MM.1S (cell line): ENCODE results near the gene CDYL.

Experiments
- DNase-seq: peaks from one replicate; pipeline ENCODE4 v3.0.0-alpha.2; 2015
- H2AFZ ChIP-seq: fragments of 300-600 bp; sonication (generic); 2 replicates; pipeline ENCODE4 v1.6.0; 2016; ENCODE audit warnings: antibody characterized with exemption, low read length
- H3F3A ChIP-seq: fragments of 300-600 bp; sonication (generic); 2 replicates; pipeline ENCODE4 v1.6.1; 2016; ENCODE audit warnings: mild to moderate bottlenecking, antibody characterized with exemption, low read length, moderate library complexity, mixed read lengths; ENCODE audit not compliant: insufficient read depth
- H3K27ac ChIP-seq: fragments of 300-600 bp; sonication (generic); 2 replicates; pipeline ENCODE4 v1.5.1; 2016; ENCODE audit warnings: mild to moderate bottlenecking, low read length
- H3K27me3 ChIP-seq: fragments of 300-600 bp; sonication (generic); replicated peaks from 2 replicates; pipeline ENCODE4 v1.6.0; 2016; ENCODE audit warnings: low read length; ENCODE audit not compliant: insufficient read depth
- H3K36me3 ChIP-seq: fragments of 300-600 bp; sonication (generic); replicated peaks from 2 replicates; pipeline ENCODE4 v1.6.1; 2016; ENCODE audit warnings: mild to moderate bottlenecking, low read length, mixed read lengths; ENCODE audit not compliant: insufficient read depth
- H3K4me1 ChIP-seq: fragments of 300-600 bp; sonication (generic); 2 replicates; pipeline ENCODE4 v1.6.1; 2016; ENCODE audit warnings: low read length, mixed read lengths
- H3K4me2 ChIP-seq: fragments of 300-600 bp; sonication (generic); 2 replicates; pipeline ENCODE4 v1.6.0; 2016; ENCODE audit warnings: low read depth, low read length
- H3K4me3 ChIP-seq: fragments of 300-600 bp; sonication (generic); 2 replicates; pipeline ENCODE4 v1.5.1; 2016; ENCODE audit warnings: low read length, mixed read lengths
- H3K79me2 ChIP-seq: fragments of 300-600 bp; sonication (generic); 2 replicates; pipeline ENCODE4 v1.6.1; 2016; ENCODE audit warnings: mixed run types, low read length, mixed read lengths
- H3K9ac ChIP-seq: fragments of 300-600 bp; sonication (generic); 2 replicates; pipeline ENCODE4 v1.6.1; 2016; ENCODE audit warnings: low read length, mixed read lengths
- H3K9me2 ChIP-seq: fragments of 300-600 bp; sonication (generic); replicated peaks from 2 replicates; pipeline ENCODE4 v1.6.1; 2016; ENCODE audit warnings: mild to moderate bottlenecking, low read length, mixed read lengths; ENCODE audit not compliant: insufficient read depth
- H3K9me3 ChIP-seq: fragments of 300-600 bp; sonication (generic); replicated peaks from 2 replicates; pipeline ENCODE4 v1.6.1; 2016; ENCODE audit warnings: mild to moderate bottlenecking, low read length, mixed read lengths; ENCODE audit not compliant: insufficient read depth
- H4K20me1 ChIP-seq: fragments of 300-600 bp; sonication (generic); 2 replicates; pipeline ENCODE4 v1.6.1; 2016; ENCODE audit warnings: mild to moderate bottlenecking, low read length, moderate library complexity, mixed read lengths; ENCODE audit not compliant: insufficient read depth
- EZH2 ChIP-seq: fragments of 300-600 bp; sonication (generic); optimal IDR thresholded peaks from 2 replicates; pipeline ENCODE3; 2017; ENCODE audit warnings: low read depth, mild to moderate bottlenecking, antibody characterized with exemption, low read length, mixed read lengths
- EZH2phosphoT487 ChIP-seq: fragments of 300-600 bp; sonication (generic); IDR thresholded peaks from 2 replicates; pipeline ENCODE4 v1.6.1; 2018; ENCODE audit warnings: antibody characterized with exemption, low read length
- TF ChIP-seq, protein P1 (sequence below): fragments of 300-600 bp; sonication (generic); IDR thresholded peaks from 2 replicates; pipeline ENCODE4 v1.5.1; 2016; ENCODE audit warnings: antibody characterized with exemption, low read length, mixed read lengths

Gene CDYL

DNA sequence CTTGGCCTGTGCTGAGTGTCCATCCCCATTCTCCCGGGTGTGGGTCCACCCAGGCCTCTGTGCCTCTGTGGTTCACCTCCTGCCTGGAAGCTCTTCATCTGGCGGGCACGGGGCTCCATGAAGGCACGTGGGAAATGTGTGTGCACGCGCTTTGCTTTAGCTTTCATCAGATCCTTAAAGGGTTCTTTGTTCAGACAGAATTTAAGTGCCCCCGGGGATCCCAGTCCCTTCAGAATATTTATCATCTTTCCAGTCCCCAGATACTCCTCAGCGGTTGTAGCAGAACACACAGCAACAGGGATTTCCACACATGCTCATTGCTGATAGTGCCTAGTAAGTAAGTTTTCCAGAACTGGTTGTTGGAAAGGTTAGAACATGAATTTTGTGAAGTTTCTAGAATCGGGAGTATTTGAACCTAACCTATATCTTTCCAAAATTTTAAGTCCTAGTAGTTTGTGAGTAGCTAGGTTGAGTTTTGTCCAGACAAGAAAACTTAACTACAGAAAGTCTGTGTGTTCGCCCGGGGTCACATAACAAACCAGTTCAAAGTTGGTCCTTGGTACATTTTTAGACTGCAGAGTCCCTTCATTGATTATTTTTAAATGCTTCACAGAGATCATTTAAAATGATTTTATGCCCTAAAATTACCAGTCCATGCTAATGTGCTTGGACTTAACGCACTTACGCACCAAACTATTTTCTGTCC is 159.9 kb downstream of the CDYL start:
- no peaks in the 10 kb centered on the region for H4K20me1 ChIP-seq
- peaks cover 13% of the 10 kb centered on the region for H3F3A ChIP-seq
- H3K9ac ChIP-seq, result no peak overlapping the region
- H3K9me2 ChIP-seq, result no peaks in the 10 kb centered on the region
- peaks cover 36% of the 10 kb centered on the region for H3K4me1 ChIP-seq
- no peaks in the 10 kb centered on the region for H3K36me3 ChIP-seq
- TF ChIP-seq, protein P1, sequence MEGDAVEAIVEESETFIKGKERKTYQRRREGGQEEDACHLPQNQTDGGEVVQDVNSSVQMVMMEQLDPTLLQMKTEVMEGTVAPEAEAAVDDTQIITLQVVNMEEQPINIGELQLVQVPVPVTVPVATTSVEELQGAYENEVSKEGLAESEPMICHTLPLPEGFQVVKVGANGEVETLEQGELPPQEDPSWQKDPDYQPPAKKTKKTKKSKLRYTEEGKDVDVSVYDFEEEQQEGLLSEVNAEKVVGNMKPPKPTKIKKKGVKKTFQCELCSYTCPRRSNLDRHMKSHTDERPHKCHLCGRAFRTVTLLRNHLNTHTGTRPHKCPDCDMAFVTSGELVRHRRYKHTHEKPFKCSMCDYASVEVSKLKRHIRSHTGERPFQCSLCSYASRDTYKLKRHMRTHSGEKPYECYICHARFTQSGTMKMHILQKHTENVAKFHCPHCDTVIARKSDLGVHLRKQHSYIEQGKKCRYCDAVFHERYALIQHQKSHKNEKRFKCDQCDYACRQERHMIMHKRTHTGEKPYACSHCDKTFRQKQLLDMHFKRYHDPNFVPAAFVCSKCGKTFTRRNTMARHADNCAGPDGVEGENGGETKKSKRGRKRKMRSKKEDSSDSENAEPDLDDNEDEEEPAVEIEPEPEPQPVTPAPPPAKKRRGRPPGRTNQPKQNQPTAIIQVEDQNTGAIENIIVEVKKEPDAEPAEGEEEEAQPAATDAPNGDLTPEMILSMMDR, result no peak
- TF ChIP-seq EZH2 (no peak), EZH2phosphoT487 (no peak)
- H3K79me2 ChIP-seq, result peaks cover 72% of the 10 kb centered on the region
- no peaks in the 10 kb centered on the region for H3K9me3 ChIP-seq
- H3K4me2 ChIP-seq, result no peak overlapping the region
- no peak overlapping the region for H3K4me3 ChIP-seq
- H2AFZ ChIP-seq, result no peak overlapping the region
- H3K27ac ChIP-seq, result no peak overlapping the region
- no peaks in the 10 kb centered on the region for H3K27me3 ChIP-seq
- DNase-seq, result no peak

DNA sequence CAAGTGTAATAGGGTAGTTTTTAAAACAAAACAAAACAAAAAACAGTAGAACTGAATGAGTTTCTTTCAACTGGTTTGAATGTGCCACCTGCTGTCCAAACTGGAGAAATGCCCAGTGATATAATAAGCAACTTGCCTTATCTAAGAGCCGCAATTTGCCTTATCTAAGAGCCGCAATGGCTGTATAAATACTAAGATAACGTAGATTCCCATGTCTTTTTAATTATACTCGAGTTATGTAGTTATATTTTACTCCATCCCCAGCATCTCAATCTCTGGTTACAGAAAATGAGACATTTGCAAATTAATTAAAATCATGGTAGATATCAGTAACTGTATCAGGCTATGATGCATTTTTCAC is 160.5 kb downstream of the CDYL start:
- H3K4me2 ChIP-seq, result no peak overlapping the region
- peaks cover 42% of the 10 kb centered on the region for H3K4me1 ChIP-seq
- H4K20me1 ChIP-seq, result no peaks in the 10 kb centered on the region

DNA sequence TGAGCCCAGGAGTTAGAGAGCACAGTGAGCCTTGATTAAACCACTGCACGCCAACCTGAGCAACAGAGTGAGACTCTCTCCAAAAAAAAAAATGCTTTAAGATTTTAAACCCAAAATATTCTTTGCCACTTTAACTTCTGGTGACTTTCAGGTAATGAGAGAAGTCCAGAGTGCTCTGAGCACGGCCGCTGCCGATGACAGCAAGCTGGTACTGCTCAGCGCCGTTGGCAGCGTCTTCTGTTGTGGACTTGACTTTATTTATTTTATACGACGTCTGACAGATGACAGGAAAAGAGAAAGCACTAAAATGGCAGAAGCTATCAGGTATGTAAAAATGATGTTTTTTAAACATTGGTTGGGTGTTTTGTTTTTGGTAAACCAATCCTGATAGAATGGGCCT is 161.2 kb downstream of the CDYL start:
- Histone ChIP-seq H3K4me1 (peaks cover 49% of the 10 kb centered on the region), H3K27me3 (no peaks in the 10 kb centered on the region)

More for the DNA sequence above, 160.5 kb downstream of the CDYL start:
- no peak overlapping the region for H2AFZ ChIP-seq
- H3K4me3 ChIP-seq, result no peak overlapping the region
- H3K9me2 ChIP-seq, result no peaks in the 10 kb centered on the region
- peak; percentile 52 for DNase-seq
- H3K27me3 ChIP-seq, result no peaks in the 10 kb centered on the region
- H3K9ac ChIP-seq, result no peak overlapping the region
- H3K79me2 ChIP-seq, result peaks cover 70% of the 10 kb centered on the region
- H3K27ac ChIP-seq, result no peak overlapping the region
- no peak for TF ChIP-seq EZH2
- TF ChIP-seq, protein P1, result peak; percentile 64
- no peak for TF ChIP-seq EZH2phosphoT487
- H3K9me3 ChIP-seq, result no peaks in the 10 kb centered on the region
- no peaks in the 10 kb centered on the region for H3K36me3 ChIP-seq
- H3F3A ChIP-seq, result peaks cover 18% of the 10 kb centered on the region

More for the DNA sequence above, 161.2 kb downstream of the CDYL start:
- Histone ChIP-seq H3K27ac (no peak overlapping the region), H3K9me3 (no peaks in the 10 kb centered on the region), H3K4me3 (no peak overlapping the region), H3K36me3 (no peaks in the 10 kb centered on the region), H3K9me2 (no peaks in the 10 kb centered on the region), H4K20me1 (no peaks in the 10 kb centered on the region), H3K9ac (no peak overlapping the region), H2AFZ (no peak overlapping the region), H3K79me2 (peaks cover 63% of the 10 kb centered on the region), H3K4me2 (no peak overlapping the region), H3F3A (peaks cover 26% of the 10 kb centered on the region)
- no peak for DNase-seq
- no peak for TF ChIP-seq EZH2
- TF ChIP-seq, protein P1, result no peak
- TF ChIP-seq EZH2phosphoT487, result no peak
